Erythroblast (primary cell): ENCODE measurements around the gene PLCL2.

ENCODE experiments used
- DNase-seq, 2 experiments: peaks; one replicate each; lab custom pipeline; 2025; lab: John Stamatoyannopoulos, UW
- GATA1 ChIP-seq: IDR thresholded peaks from 2 replicates; pipeline ENCODE4 v1.6.1; 2011; ENCODE audit warnings: low read depth, mild to moderate bottlenecking, control low read depth, low read length, moderate library complexity
- POLR2A ChIP-seq: IDR thresholded peaks from 2 replicates; pipeline ENCODE4 v1.6.1; 2011; ENCODE audit warnings: mild to moderate bottlenecking, low read length

Gene PLCL2

GRCh38 chr3:17076940-17077605 lies 192.3 kb downstream of the PLCL2 start:
- TF ChIP-seq POLR2A, result no peak
- TF ChIP-seq GATA1, result no peak
- DNase-seq, result no peak

GRCh38 chr3:17077606-17078005 lies 192.9 kb downstream of the PLCL2 start:
- TF ChIP-seq POLR2A, result no peak
- no peak for TF ChIP-seq GATA1
- no peak for DNase-seq

GRCh38 chr3:17078926-17079465 lies 194.2 kb downstream of the PLCL2 start:
- TF ChIP-seq GATA1 (no peak), POLR2A (no peak)
- DNase-seq, result no peak

GRCh38 chr3:17079933-17080332 lies 195.2 kb downstream of the PLCL2 start:
- TF ChIP-seq GATA1, result no peak
- no peak for TF ChIP-seq POLR2A

GRCh38 chr3:17081520-17081919 lies 196.8 kb downstream of the PLCL2 start:
- no peak for TF ChIP-seq GATA1
- no peak for DNase-seq

More at GRCh38 chr3:17079933-17080332, 195.2 kb downstream of the PLCL2 start:
- DNase-seq, result no peak

- TF ChIP-seq POLR2A (no peak), GATA1 (no peak)
- DNase-seq, result no peak
Observed at GRCh38 chr3:17087509-17087908, 202.8 kb downstream of the PLCL2 start.

GRCh38 chr3:17088017-17088416 lies 203.3 kb downstream of the PLCL2 start:
- DNase-seq, result no peak
- TF ChIP-seq POLR2A, result no peak
- no peak for TF ChIP-seq GATA1

- DNase-seq, result no peak
Observed at GRCh38 chr3:17088602-17089313, 204.0 kb downstream of the PLCL2 start.

GRCh38 chr3:17089314-17089700 lies 204.6 kb downstream of the PLCL2 start:
- no peak for DNase-seq

More at GRCh38 chr3:17088602-17089313, 204.0 kb downstream of the PLCL2 start:
- TF ChIP-seq GATA1 (no peak), POLR2A (no peak)

GRCh38 chr3:17090280-17090983 lies 205.7 kb downstream of the PLCL2 start:
- no peak for DNase-seq
- TF ChIP-seq POLR2A (no peak), GATA1 (no peak)

More at GRCh38 chr3:17089314-17089700, 204.6 kb downstream of the PLCL2 start:
- TF ChIP-seq GATA1 (no peak), POLR2A (no peak)

- TF ChIP-seq POLR2A (no peak), GATA1 (no peak)
Observed at GRCh38 chr3:17091910-17092582, 207.3 kb downstream of the PLCL2 start.

GRCh38 chr3:17092583-17092933 lies 207.8 kb downstream of the PLCL2 start:
- no peak for TF ChIP-seq POLR2A
- no peak for TF ChIP-seq GATA1
- DNase-seq, result no peak

More at GRCh38 chr3:17091910-17092582, 207.3 kb downstream of the PLCL2 start:
- no peak for DNase-seq

- TF ChIP-seq GATA1 (no peak), POLR2A (no peak)
- no peak for DNase-seq
Observed at GRCh38 chr3:17094551-17094950, 209.8 kb downstream of the PLCL2 start.
